SK-N-SH (cell line): ENCODE data around the gene SPATA25. TPM values are rescaled to one million over a fixed set of nuclear protein-coding genes. Genes with fewer than 3 reads are reported as not detected.

Experiments used
- CTCF ChIA-PET: fragments of 300-600, 350-600 bp; formaldehyde crosslinking; extraction: SDS; loops from one replicate; lab custom pipeline; 2021; lab: Yijun Ruan, JAX
- POLR2A ChIA-PET: fragments of 350-600 bp; sonication (Branson Sonifier 250); formaldehyde crosslinking; extraction: SDS; loops from one replicate; lab custom pipeline; 2020; ENCODE audit warnings: antibody characterized with exemption, inconsistent platforms; lab: Yijun Ruan, JAX
- DNase-seq: peaks from one replicate; pipeline ENCODE4 v3.0.0; 2012
- H2AFZ ChIP-seq: fragments of 200-600 bp; sonication (generic); 2 replicates; pipeline ENCODE4 v1.8.1; 2016; ENCODE audit warnings: antibody characterized with exemption, mild to moderate bottlenecking, low read depth
- H3F3A ChIP-seq: fragments of 200-600 bp; sonication (generic); replicated peaks from 2 replicates; pipeline ENCODE3; 2016; ENCODE audit warnings: antibody characterized with exemption, mild to moderate bottlenecking; ENCODE audit not compliant: insufficient read depth
- H3K27ac ChIP-seq, 2 experiments: fragments of 200-500 bp in 1 of 2; fragments of 200-600 bp in 1 of 2; sonication (Bioruptor generic) in 1 of 2; sonication (generic), shearing (Covaris generic) in 1 of 2; 2 replicates each; pipeline versions ENCODE4 v1.5.1 to v1.6.1; 2014 to 2016; ENCODE audit warnings: low read depth in 2 of 2, inconsistent platforms in 1 of 2, low read length in 1 of 2, mild to moderate bottlenecking in 1 of 2, mixed read lengths in 1 of 2
- H3K27me3 ChIP-seq: fragments of 200-600 bp; sonication (generic), shearing (Covaris generic); 2 replicates; pipeline ENCODE4 v1.6.1; 2016; ENCODE audit warnings: mixed run types; ENCODE audit not compliant: insufficient read depth
- H3K36me3 ChIP-seq, 2 experiments: fragments of 200-500 bp in 1 of 2; fragments of 200-600 bp in 1 of 2; sonication (Bioruptor generic) in 1 of 2; sonication (generic) in 1 of 2; replicated peaks in 1 of 2; 2 replicates each; pipeline versions ENCODE3 to v1.5.1; 2014 to 2016; ENCODE audit warnings: low read length in 1 of 2, mild to moderate bottlenecking in 1 of 2; ENCODE audit not compliant: insufficient read depth in 2 of 2, control insufficient read depth in 1 of 2
- H3K4me1 ChIP-seq, 2 experiments: fragments of 200-500 bp in 1 of 2; fragments of 200-600 bp in 1 of 2; sonication (Bioruptor generic) in 1 of 2; sonication (generic), shearing (Covaris generic) in 1 of 2; 2 replicates each; pipeline versions ENCODE4 v1.5.1 to v1.6.1; 2014 to 2016; ENCODE audit warnings: low read depth in 1 of 2, low read length in 1 of 2, mixed run types in 1 of 2; ENCODE audit not compliant: insufficient read depth in 2 of 2, control insufficient read depth in 1 of 2
- H3K4me2 ChIP-seq: fragments of 200-600 bp; sonication (generic), shearing (Covaris generic); 2 replicates; pipeline ENCODE4 v1.6.1; 2017; ENCODE audit warnings: mixed run types
- H3K4me3 ChIP-seq, 2 experiments: fragments of 200-500 bp in 1 of 2; fragments of 200-600 bp in 1 of 2; sonication (Bioruptor generic) in 1 of 2; sonication (generic), shearing (Covaris generic) in 1 of 2; 2 replicates each; pipeline versions ENCODE4 v1.5.1 to v1.8.1; 2014 to 2016; ENCODE audit warnings: low read depth in 2 of 2, inconsistent platforms in 1 of 2, low read length in 1 of 2, mild to moderate bottlenecking in 1 of 2, mixed read lengths in 1 of 2, moderate library complexity in 1 of 2
- H3K79me2 ChIP-seq: fragments of 200-600 bp; sonication (generic); 2 replicates; pipeline ENCODE4 v1.8.1; 2017; ENCODE audit warnings: mild to moderate bottlenecking; ENCODE audit not compliant: insufficient read depth
- H3K9ac ChIP-seq: fragments of 200-600 bp; sonication (generic); 2 replicates; pipeline ENCODE4 v1.6.1; 2017; ENCODE audit warnings: mixed run types
- H3K9me2 ChIP-seq: fragments of 200-600 bp; sonication (generic); 2 replicates; pipeline ENCODE4 v1.6.1; 2017; ENCODE audit warnings: mixed run types
- H3K9me3 ChIP-seq: fragments of 200-600 bp; sonication (generic); 2 replicates; pipeline ENCODE4 v1.6.1; 2017; ENCODE audit warnings: mixed run types, mild to moderate bottlenecking, moderate library complexity
- H4K20me1 ChIP-seq: fragments of 200-600 bp; sonication (generic); 2 replicates; pipeline ENCODE4 v1.6.1; 2017; ENCODE audit warnings: mild to moderate bottlenecking, mixed run types; ENCODE audit not compliant: insufficient read depth
- EZH2phosphoT487 ChIP-seq: fragments of 200-600 bp; sonication (generic); IDR thresholded peaks from 2 replicates; pipeline ENCODE4 v1.6.1; 2017; ENCODE audit warnings: low read depth, mixed run types, mild to moderate bottlenecking, antibody characterized with exemption, moderate library complexity, borderline replicate concordance
- FOXM1 ChIP-seq: IDR thresholded peaks from 2 replicates; pipeline ENCODE4 v1.4.0; 2012; ENCODE audit warnings: low read depth, mild to moderate bottlenecking
- GABPA ChIP-seq: IDR thresholded peaks from 2 replicates; pipeline ENCODE4 v1.4.0; 2012; ENCODE audit warnings: low read depth, mild to moderate bottlenecking
- GATA2 ChIP-seq: sonication (generic); formaldehyde crosslinking; IDR thresholded peaks from 2 replicates; pipeline ENCODE4 v1.5.0; 2020; ENCODE audit warnings: mild to moderate bottlenecking, missing genetic modification reagents
- JUND ChIP-seq: IDR thresholded peaks from 2 replicates; pipeline ENCODE4 v1.4.0; 2012
- MXI1 ChIP-seq: IDR thresholded peaks from 2 replicates; pipeline ENCODE4 v1.6.1; 2012; ENCODE audit warnings: mild to moderate bottlenecking, low read depth, low read length, improper control_type of control experiment
- NRF1 ChIP-seq: IDR thresholded peaks from 2 replicates; pipeline ENCODE4 v1.6.1; 2012; ENCODE audit warnings: low read depth, mild to moderate bottlenecking, low read length
- POLR2AphosphoS5 ChIP-seq: IDR thresholded peaks from 2 replicates; pipeline ENCODE4 v1.6.1; 2012; ENCODE audit warnings: low read depth, low read length
- RAD21 ChIP-seq: IDR thresholded peaks from 2 replicates; pipeline ENCODE4 v1.6.1; 2012; ENCODE audit warnings: mild to moderate bottlenecking, low read length
- RFX5 ChIP-seq: IDR thresholded peaks from 2 replicates; pipeline ENCODE4 v1.6.1; 2012; ENCODE audit warnings: mild to moderate bottlenecking, improper control_type of control experiment, low read length
- RXRA ChIP-seq: IDR thresholded peaks from 2 replicates; pipeline ENCODE4 v1.4.0; 2012; ENCODE audit warnings: low read depth, mild to moderate bottlenecking, borderline replicate concordance
- SMC3 ChIP-seq: IDR thresholded peaks from 2 replicates; pipeline ENCODE4 v1.6.1; 2012; ENCODE audit warnings: low read depth, low read length, improper control_type of control experiment
- TAF1 ChIP-seq: IDR thresholded peaks from 2 replicates; pipeline ENCODE4 v1.6.1; 2012; ENCODE audit warnings: low read depth, mild to moderate bottlenecking, low read length, moderate library complexity, borderline replicate concordance
- TCF12 ChIP-seq: IDR thresholded peaks from 2 replicates; pipeline ENCODE4 v1.4.0; 2012
- TEAD4 ChIP-seq: IDR thresholded peaks from 2 replicates; pipeline ENCODE4 v1.4.0; 2012; ENCODE audit warnings: mild to moderate bottlenecking, borderline replicate concordance; ENCODE audit not compliant: insufficient read depth
- YY1 ChIP-seq: IDR thresholded peaks from 2 replicates; pipeline ENCODE4 v1.4.0; 2012; ENCODE audit warnings: low read depth, mild to moderate bottlenecking
- WGBS: methylation state at CpG from one replicate; pipeline ENCODE4 v1.1.6; 2017; ENCODE audit warnings: low lambda C conversion rate; 5-methylcytosine and 5-hydroxymethylcytosine counted together
- polyA plus RNA-seq, 3 experiments: library from polyadenylated mRNA; depleted of rRNA; stranded (reverse); fragments of >200 nt; gene quantifications; 2 replicates each; pipeline ENCODE4 v1.2.3, GENCODE V29; 2012
- TF ChIP-seq, protein P1 (sequence below): IDR thresholded peaks from 2 replicates; pipeline ENCODE4 v1.4.0; 2012; ENCODE audit warnings: low read depth, borderline replicate concordance
- TF ChIP-seq, protein P2 (sequence below): fragments of 150-350 bp; IDR thresholded peaks from 2 replicates; pipeline ENCODE4 v1.6.1; 2017; ENCODE audit warnings: antibody characterized with exemption, low read length, low read depth, borderline replicate concordance
- TF ChIP-seq, protein P3 (sequence below): IDR thresholded peaks from 2 replicates; pipeline ENCODE4 v1.6.1; 2012; ENCODE audit warnings: mild to moderate bottlenecking, low read depth, low read length, moderate library complexity
- TF ChIP-seq, protein P4 (sequence below): IDR thresholded peaks from 2 replicates; pipeline ENCODE4 v1.4.0; 2012; ENCODE audit warnings: low read depth
- TF ChIP-seq, protein P5 (sequence below): fragments of 150-350 bp; IDR thresholded peaks from 2 replicates; pipeline ENCODE4 v1.6.1; 2016; ENCODE audit warnings: mild to moderate bottlenecking, low read depth, low read length

Gene SPATA25
- polyA plus RNA-seq, 1 of the 3 experiments (the other 2 are of a cell fraction) = 1.3 TPM

DNA sequence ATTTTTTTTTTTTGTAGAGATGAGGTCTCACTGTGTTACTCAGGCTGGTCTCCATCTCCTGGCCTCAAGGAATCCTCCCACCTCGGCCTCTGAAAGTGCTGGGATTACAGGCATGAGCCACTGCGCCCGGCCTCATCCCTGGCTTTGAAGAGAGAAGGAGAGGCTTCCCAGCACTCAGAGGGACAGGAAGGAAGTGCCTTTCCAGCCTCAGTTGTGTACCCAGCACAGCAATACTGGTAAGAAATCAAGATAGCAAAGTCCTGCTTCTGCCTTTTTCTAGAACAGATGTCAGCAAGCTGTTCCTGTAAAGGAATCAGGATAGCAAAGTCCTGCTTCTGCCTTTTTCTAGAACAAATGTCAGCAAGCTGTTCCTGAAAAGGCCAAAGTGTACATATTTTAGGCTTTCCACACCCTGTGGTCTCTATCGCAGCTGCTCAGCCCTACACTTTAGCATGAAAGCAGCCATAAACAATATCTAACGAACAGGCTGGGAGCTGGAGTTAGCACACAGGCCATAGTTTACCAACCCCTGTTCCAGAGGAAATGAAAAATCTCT, 30.8 kb upstream of the SPATA25 start (continued):
- TF ChIP-seq, protein P1, sequence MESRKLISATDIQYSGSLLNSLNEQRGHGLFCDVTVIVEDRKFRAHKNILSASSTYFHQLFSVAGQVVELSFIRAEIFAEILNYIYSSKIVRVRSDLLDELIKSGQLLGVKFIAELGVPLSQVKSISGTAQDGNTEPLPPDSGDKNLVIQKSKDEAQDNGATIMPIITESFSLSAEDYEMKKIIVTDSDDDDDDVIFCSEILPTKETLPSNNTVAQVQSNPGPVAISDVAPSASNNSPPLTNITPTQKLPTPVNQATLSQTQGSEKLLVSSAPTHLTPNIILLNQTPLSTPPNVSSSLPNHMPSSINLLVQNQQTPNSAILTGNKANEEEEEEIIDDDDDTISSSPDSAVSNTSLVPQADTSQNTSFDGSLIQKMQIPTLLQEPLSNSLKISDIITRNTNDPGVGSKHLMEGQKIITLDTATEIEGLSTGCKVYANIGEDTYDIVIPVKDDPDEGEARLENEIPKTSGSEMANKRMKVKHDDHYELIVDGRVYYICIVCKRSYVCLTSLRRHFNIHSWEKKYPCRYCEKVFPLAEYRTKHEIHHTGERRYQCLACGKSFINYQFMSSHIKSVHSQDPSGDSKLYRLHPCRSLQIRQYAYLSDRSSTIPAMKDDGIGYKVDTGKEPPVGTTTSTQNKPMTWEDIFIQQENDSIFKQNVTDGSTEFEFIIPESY = no peak

DNA sequence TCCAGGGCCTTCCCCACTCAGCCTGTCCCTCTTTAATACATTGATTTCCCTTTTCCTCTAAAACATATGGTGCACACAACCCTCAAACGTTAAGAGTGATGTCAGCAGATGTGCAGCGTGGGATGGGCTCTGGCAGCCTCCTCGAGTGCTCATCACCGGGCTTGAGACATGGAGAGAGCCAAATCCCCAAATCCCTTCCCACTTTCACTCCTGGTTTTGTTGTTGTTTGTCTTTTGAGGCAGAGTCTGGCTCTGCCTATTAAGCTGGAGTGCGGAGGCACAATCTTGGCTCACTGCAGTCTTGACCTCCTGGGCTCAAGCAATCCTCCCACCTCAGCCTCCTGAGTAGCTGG, 30.3 kb upstream of the SPATA25 start:
- no peaks in the 10 kb centered on the region for H3K27me3 ChIP-seq

DNA sequence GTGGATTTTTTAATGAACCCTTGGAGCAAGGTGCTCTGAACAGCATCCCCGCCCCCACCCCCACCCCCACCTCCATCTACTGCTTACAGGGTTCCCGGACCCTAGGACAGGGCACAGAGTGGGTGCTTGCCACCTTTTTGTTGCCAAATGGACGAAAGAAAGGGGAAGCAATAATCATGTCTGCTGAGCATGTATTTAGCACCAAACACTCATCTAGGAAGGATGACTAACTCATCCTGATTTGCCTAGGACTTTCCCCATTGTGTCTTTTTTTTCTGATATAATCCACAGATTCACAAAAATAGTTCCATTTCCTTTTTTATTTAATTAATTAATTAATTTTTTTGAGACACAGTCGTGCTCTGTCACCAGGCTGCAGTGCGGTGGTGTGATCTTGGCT, 25.7 kb upstream of the SPATA25 start:
- Histone ChIP-seq H3K79me2 (peaks cover 8% of the 10 kb centered on the region), H3K9me2 (no peaks in the 10 kb centered on the region), H3K9ac (no peak overlapping the region), H2AFZ (no peak overlapping the region), H4K20me1 (no peaks in the 10 kb centered on the region; the same call in 1 of the 2 replicates), H3K27me3 (no peaks in the 10 kb centered on the region), H3K36me3 (peaks cover 0 to 8% of the 10 kb centered on the region in 2 experiments), H3K9me3 (no peaks in the 10 kb centered on the region), H3K4me2 (no peak overlapping the region), H3F3A (peaks cover 9% of the 10 kb centered on the region), H3K4me1 (peaks cover 7 to 8% of the 10 kb centered on the region in 2 experiments; a peak in 1 of 4 replicates), H3K27ac (no peak overlapping the region), H3K4me3 (no peak overlapping the region)
- CTCF ChIA-PET = interaction anchor here (1.2 kb wide), 1 partner anchor 12 kb away, joined by 3 read pairs; no protein-coding TSS in a partner anchor
- 77% methylated on average over 5 of the region's 5 CpGs for WGBS
- POLR2A ChIA-PET = no interaction called here
- DNase-seq = no peak
- TF ChIP-seq GABPA (no peak), JUND (no peak), EZH2phosphoT487 (no peak), RAD21 (no peak), RFX5 (no peak), GATA2 (CRISPR knock-in tag) (no peak)
- TF ChIP-seq, protein P2, sequence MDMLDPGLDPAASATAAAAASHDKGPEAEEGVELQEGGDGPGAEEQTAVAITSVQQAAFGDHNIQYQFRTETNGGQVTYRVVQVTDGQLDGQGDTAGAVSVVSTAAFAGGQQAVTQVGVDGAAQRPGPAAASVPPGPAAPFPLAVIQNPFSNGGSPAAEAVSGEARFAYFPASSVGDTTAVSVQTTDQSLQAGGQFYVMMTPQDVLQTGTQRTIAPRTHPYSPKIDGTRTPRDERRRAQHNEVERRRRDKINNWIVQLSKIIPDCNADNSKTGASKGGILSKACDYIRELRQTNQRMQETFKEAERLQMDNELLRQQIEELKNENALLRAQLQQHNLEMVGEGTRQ = no peak
- TF ChIP-seq, protein P3, sequence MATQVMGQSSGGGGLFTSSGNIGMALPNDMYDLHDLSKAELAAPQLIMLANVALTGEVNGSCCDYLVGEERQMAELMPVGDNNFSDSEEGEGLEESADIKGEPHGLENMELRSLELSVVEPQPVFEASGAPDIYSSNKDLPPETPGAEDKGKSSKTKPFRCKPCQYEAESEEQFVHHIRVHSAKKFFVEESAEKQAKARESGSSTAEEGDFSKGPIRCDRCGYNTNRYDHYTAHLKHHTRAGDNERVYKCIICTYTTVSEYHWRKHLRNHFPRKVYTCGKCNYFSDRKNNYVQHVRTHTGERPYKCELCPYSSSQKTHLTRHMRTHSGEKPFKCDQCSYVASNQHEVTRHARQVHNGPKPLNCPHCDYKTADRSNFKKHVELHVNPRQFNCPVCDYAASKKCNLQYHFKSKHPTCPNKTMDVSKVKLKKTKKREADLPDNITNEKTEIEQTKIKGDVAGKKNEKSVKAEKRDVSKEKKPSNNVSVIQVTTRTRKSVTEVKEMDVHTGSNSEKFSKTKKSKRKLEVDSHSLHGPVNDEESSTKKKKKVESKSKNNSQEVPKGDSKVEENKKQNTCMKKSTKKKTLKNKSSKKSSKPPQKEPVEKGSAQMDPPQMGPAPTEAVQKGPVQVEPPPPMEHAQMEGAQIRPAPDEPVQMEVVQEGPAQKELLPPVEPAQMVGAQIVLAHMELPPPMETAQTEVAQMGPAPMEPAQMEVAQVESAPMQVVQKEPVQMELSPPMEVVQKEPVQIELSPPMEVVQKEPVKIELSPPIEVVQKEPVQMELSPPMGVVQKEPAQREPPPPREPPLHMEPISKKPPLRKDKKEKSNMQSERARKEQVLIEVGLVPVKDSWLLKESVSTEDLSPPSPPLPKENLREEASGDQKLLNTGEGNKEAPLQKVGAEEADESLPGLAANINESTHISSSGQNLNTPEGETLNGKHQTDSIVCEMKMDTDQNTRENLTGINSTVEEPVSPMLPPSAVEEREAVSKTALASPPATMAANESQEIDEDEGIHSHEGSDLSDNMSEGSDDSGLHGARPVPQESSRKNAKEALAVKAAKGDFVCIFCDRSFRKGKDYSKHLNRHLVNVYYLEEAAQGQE = no peak

More for the DNA sequence above, 30.3 kb upstream of the SPATA25 start:
- ChIA-PET CTCF (no interaction called here), POLR2A (no interaction called here)
- 79% methylated on average over 5 of the region's 5 CpGs for WGBS
- H3K27ac ChIP-seq = no peak overlapping the region
- no peak overlapping the region for H3K9ac ChIP-seq
- peak overlapping the region; percentile 56; the same call in 1 of the 2 replicates for H2AFZ ChIP-seq
- no peaks in the 10 kb centered on the region for H3K9me3 ChIP-seq
- no peaks in the 10 kb centered on the region for H3K79me2 ChIP-seq
- no peak overlapping the region for H3K4me2 ChIP-seq
- TF ChIP-seq RAD21 (no peak), TEAD4 (no peak), GABPA (no peak), SMC3 (no peak), RXRA (no peak), TAF1 (no peak), TCF12 (no peak), YY1 (no peak), FOXM1 (no peak), NRF1 (no peak), MXI1 (no peak), POLR2AphosphoS5 (no peak)
- TF ChIP-seq, protein P4, sequence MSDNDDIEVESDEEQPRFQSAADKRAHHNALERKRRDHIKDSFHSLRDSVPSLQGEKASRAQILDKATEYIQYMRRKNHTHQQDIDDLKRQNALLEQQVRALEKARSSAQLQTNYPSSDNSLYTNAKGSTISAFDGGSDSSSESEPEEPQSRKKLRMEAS = no peak
- TF ChIP-seq, protein P5, sequence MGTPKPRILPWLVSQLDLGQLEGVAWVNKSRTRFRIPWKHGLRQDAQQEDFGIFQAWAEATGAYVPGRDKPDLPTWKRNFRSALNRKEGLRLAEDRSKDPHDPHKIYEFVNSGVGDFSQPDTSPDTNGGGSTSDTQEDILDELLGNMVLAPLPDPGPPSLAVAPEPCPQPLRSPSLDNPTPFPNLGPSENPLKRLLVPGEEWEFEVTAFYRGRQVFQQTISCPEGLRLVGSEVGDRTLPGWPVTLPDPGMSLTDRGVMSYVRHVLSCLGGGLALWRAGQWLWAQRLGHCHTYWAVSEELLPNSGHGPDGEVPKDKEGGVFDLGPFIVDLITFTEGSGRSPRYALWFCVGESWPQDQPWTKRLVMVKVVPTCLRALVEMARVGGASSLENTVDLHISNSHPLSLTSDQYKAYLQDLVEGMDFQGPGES = no peak
- no peaks in the 10 kb centered on the region for H3K9me2 ChIP-seq
- no peaks in the 10 kb centered on the region for H4K20me1 ChIP-seq
- H3K4me3 ChIP-seq = no peak overlapping the region
- no peaks in the 10 kb centered on the region for H3K36me3 ChIP-seq
- peaks cover under 1 to 12% of the 10 kb centered on the region in 2 experiments; a peak in 1 of 4 replicates for H3K4me1 ChIP-seq
- DNase-seq = no peak
- H3F3A ChIP-seq = peaks cover 5% of the 10 kb centered on the region
